Measurements from ENCODE around the gene TMEM184B.
A peak's percentile ranks its signal among the peaks of the same experiment; 100 is the strongest.
"Not testable (repeated sequence)": the region's sequence is repeated elsewhere in the genome, so short reads cannot be mapped to it uniquely, and the experiment has no call there.

Gene TMEM184B

DNA sequence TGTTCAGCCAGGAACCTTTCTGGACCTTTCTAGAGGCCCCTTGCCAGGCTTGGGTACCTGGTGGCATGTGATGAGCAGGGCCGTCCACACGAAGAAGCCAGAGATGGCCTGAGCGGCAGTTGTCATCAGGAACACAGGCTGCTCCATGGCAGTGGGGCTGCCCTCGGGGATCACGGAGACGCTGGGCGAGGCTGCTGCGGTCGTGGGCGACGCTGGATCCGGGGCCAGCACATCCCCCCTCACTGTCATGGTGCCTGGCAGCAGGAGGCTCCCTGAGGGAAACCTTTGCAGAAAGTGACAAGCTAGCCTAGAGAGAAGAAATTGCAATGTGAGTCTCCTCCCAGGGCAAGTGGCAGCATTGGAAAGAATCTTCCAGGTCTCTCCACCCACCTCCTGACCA lies 25.1 kb downstream of the TMEM184B start:
- DNase-seq = no peak

DNA sequence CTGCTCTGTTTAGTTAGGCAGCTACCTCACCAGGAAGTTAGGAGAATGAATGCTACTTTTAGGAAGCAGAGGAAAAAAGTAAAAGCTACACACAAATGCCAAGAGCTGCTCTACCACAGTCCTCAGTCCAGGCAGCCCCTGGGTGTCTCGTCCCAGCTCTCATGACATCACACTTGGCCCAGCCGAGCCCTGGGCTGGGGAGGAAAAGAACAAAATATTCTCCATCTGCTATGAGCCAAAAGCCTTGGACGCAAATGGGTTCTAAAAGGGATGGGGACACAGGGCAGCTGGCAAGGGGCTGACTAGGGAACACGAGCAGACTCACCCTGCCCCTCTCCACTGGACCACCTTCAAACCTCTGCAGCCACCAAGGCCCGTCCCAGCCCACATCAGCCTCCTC lies 26.1 kb downstream of the TMEM184B start:
- no peak for DNase-seq

DNA sequence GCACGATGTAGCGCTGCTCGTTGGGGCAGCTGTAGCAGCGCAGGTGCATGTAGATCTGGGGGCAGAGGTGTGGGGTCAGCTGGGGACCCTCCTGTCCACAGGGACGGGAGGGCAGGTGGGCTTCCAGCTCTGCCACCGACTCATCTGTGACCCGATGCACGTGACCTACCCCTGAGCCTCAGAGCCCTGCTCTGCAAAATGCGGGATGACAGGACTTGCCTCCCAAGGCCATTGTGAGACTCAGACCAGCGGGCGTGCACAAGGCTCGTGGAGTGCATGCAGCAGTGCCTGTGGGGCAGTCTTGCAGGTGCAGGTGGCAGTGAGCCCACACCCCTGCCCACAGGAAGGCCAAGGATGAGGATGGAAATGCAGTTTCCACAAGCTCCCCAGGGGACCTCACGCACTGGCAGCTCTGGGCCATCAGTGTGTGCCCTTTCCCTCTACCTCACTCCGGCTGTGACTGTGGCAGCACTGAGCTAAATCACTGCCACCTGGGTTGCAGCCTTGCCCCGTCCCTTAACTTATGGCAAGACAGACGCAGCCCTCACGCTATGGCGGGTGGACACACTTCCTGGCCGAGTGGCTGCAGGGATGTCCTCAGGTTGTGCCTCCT lies 26.7 kb downstream of the TMEM184B start:
- DNase-seq = no peak

DNA sequence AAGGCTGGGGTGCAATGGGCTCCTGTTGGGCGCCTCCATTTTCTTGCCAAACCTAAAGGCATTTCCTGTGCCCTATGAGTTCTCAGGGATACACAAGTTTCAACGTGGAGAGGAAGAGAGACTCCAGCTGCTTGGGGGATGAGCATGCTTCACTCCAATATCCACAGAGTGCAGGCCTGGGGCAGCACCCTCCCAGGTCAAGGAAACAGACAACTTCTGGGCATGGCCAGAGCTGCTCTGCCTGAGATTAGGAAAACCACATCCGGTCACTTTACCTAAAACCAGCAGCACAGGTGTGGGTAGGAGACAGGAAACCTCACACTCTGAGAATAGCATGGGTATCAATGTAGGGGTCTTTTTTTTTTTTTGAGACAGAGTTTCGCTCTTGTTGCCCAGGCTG lies 28.7 kb downstream of the TMEM184B start:
- no peak for DNase-seq

DNA sequence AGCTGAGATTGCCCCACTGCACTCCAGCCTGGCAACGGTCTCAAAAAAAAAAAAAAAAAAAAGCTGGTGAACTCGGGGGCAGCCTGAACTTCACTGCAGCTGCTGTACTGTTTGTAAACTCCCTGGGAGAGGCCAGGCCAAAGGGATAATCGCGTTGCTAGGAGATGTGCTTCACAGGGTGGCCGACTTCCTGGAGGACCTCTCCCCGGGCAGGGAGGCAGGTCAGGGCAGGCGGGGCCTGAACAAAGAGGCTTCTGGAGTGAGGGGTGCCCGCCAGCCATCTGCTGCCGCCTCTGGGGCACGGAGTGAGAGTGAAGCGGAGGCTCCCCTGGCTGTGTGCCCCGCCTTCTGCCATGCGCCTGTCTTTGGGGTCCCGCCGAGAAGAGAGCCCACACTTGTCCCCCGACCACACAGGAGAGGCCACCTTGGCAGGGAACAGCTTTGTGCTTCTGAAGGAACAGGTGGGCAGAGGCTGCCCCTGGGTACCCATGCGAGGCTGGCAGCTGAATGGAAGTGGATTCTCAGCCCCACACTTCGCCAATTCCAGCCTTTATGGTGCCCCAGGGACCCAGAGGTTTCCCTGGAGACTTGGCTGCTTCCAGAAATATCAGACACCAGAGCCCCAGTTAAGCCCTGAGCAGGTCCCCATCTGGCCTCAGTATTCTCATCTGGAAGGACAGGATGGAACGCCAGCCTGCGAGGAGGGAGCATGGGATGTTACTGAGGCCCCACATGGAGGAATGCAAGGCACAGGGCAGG lies 29.6 kb downstream of the TMEM184B start:
- DNase-seq = no peak

DNA sequence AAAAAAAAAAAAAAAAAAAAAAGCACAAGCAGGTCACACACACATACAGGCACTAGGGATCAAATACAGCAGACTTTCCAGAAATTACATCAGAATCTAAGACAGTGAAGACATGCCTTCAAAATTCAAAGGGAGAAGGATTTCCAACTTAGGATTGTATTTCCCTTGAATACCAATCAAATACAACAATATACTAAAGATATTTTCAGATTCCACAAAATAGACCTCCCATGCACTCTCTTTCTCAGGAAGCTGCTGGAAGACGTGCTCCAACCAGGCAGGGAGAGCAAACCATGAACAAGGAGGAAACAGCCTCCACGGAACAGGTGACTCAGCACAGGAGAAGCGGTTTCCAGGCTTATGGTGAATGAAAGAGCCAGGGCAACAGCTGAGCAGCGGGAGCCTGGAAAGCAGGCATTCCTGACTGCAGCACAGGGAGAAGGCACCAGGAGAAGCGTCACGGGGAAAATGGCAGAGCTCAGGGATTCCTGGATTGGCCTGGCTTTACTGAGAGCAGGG lies 32.0 kb downstream of the TMEM184B start:
- DNase-seq = no peak

DNA sequence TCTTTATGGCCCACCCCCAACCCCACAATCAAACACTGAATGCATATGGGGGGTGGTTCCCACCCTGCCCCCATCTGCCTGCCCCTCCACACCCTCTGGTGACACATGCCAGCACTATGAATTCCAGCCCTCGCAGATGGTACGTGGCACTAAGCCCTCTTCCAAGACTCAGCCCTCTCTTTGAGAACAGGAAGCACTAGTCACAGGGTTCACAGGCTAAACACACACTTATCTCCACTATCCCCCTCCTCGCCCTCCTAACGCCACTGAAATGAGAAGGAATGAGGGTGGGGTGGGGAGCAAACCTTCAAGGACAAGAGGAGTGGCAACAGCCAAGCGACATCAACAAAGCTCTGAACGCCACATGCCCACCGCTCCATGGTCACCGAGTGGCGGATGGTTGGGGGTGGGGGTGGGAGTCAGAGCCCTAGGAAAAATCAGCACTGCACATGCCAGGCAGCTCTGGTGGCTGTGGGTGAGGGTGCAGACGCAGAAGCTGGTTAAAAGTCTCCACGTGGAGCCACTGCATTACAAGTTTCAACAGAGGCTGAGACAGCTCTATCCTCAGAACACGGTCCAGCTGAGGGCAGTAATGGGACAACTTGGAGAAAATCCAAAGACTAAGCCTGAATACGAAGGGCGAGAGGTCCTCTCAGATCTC lies 33.6 kb downstream of the TMEM184B start:
- DNase-seq = no peak

DNA sequence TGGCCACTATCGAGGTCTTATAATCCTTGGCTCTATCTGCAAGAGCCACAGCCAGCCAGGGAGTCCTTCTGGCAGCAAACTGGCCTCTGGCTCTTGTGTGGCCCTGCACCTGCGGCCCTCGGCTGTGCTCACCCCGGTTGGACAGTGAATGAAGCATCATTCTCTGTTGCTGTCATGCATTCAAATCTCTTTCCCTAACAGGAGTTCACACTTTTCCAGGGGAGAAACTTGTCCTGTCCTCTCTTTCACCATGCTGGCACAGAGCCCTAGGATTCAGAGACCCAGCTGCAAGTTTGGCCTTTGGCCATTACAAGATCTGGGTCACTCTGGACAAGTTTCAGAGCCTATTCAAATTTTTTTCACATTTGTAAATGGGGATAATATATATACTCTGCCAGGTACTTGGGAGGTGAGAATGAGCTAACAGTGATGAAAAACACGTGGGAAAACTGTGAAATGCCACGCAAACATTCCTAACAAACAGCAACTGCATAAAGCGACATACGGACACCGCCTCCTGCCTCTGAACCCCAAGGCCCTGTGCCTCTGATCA lies 34.2 kb downstream of the TMEM184B start:
- no peak for DNase-seq

DNA sequence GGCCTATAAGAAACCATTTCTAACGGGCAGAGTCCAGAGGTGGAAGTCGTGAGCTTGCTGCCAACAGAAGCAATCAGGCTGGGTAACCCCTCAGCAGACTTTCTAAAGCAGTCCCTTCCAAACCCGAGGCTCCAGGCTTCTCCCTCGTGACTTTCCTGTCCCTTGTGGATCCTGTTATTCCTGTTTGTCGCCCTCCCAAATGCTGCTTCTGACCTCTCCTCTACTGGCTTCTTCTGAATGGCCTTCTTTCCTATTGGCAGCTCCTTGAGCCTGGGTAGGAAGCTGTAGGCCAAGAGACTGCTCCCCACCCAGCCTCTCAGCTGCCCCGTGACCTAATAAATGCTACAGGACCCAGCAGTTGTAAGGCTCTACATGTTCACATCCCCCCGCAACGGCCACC lies 36.0 kb downstream of the TMEM184B start:
- DNase-seq = no peak

DNA sequence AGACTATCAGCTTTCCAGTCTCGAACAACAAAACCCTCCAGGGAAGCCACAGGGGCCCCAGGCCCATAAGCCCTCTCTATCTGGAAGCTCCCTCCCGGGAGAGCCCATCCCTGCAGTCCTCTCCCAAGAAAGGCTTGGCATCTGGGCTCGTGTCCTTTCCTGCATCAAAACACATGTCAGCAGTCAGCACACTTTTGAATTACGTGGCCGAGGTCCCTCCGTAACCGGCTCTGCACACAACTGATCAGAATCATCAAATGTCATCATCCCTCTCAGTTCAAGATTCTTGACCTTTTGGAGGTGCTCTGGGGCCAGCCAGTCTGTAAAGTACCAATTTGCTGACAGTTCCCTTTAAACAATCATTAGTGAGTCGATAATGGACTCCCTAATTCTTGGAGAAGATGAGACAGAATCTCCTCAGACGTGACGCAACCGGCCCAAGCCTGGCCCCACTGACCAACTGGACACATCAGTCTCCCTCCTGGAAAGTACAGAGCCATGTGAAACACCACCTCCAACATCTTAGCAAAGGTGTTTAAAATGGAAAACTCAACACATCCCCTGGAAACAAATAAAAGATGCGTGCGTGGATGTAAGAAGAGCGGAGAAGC lies 37.5 kb downstream of the TMEM184B start:
- no peak for DNase-seq

DNA sequence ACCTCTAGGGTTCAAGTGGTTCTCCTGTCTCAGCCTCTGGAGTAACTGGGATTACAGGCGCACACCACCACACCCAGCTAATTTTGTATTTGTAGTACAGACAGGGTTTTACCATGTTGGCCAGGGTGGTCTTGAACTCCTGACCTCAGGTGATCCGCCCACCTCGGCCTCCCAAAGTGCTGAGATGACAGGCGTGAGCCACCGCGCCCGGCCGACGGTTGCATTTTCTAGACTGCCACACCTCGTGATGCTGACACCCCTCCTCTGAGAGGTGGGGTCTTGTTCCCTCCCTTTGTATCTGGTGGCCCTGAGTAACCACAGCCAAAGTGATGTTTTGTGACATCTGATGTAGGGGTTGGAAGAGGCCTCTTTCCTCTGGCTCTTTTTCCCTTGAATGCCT lies 39.0 kb downstream of the TMEM184B start:
- DNase-seq = not testable (repeated sequence)

DNA sequence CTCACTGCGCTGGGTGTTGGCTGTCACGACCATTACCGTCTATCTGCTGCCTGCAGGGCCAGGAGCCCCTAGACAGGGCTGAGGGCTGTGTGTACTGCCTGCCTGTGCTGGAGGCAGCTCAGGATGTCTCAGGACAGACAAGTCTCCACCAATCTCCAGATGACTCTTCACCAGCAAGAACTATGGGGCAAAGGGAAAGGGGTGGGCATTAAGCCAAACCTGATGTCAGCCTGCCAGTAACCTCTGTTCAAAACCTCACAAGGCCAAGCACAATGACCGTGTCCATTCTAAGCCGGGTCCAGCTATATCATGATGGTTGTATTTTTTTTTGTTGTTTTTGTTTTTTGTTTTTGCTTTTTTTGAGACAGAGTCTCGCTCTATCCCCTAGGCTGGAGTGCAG lies 39.4 kb downstream of the TMEM184B start:
- no peak for DNase-seq

DNA sequence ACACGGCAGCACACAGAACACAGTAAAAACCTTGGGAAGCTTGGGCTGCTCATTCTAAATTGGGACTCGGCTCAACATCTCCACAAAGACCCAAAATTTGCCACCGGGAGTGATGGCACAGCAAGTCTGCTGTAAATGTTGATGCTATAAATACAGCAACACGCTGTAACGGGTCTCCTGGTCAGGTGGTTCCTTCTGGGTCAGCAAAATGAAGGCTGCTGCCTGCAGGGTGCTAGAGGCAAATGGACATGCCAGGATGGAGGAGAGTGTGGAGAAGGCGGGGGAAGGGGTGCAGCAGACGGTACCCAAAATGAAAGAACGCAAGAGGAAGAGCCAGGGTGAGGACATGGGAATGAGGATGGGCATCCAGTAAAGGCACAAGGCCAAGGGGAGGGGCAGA lies 40.6 kb downstream of the TMEM184B start:
- no peak for DNase-seq

DNA sequence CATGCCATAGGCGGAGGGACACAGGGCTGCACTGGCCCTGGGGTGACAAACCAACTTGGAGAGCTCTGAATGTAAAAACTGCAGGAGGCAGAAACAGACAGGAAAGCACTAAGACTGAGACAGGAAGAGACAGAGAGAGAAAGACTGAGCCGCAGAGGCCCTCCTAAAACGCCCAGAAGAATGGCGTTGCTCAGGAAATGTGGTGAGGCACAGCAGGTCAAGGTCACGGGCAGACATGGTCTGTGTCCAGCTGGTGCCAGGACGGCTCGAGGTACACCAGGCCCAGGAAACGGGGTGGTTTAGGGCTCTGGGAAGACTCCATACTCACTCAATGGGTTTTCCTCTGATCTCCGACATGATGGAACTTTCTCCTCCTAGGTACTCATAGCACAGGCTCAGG lies 41.9 kb downstream of the TMEM184B start:
- DNase-seq = no peak

DNA sequence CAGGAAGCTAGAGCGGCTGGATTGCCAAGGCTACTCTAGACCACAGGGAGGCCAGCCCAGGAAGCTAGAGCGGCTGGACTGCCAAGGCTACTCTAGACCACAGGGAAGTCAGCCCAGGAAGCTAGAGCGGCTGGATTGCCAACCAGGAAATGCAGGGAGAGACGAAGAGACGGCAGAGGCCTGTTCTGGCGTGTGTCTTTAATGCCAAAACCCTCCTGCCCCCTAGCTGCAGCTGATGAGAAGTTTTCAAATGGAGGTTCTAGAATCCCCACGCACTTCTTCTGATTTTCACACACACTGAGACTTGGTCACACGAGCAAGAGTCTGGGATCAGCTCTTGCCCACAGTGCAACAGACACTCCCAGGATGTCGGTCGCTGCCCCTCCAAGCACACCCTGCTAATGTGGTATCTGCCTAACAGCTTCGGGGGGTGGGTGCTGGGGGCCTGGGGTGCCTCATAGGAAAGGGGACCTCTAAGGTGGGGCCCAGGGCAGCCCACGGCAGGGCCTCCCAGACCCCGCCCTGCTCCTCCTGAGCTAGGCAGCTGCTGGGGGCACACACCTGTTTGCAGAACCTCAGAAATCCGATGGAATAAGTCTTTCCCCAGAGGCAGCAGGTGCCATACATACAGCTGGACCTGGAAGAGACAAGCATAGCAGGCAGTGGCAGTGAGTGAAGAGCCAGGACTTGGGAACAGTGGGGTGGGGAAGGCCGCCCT lies 42.5 kb downstream of the TMEM184B start:
- DNase-seq = peak; percentile 75

DNA sequence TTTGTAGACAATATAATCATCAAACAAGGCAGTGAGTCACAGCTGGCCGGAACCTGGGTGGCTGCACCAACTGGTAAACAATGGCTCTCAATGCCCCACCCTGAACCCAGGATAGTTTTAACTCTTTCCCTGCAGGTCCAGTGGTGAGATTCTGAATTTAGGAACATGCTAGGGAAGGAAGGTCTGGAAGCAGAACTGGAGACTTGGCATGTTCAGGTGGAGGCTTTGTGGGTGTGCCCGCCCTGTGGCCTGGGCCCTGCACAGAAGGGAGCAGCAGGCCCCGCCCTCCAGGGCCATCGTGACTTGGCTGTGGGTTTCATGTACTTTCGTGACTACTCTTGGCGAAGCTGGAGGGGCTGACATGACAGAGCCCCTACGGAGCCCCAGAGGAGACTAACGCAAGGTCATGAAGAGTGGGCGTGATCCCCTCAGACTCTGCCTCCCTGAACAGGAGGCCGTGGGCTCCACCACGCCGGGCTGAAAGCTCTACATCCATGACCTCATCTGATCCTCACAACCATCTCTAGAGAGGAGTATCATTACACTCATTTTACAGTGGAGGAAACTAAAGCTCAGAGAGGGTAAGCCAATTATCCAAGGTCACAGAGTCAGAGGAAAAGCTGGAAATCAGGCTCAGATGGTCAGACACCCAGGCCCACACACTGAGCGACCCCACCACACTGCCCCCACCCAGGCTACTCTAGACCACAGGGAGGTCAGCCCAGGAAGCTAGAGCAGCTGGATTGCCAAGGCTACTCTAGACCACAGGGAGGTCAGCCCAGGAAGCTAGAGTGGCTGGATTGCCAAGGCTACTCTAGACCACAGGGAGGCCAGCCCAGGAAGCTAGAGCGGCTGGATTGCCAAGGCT lies 43.7 kb downstream of the TMEM184B start:
- no peak for DNase-seq

DNA sequence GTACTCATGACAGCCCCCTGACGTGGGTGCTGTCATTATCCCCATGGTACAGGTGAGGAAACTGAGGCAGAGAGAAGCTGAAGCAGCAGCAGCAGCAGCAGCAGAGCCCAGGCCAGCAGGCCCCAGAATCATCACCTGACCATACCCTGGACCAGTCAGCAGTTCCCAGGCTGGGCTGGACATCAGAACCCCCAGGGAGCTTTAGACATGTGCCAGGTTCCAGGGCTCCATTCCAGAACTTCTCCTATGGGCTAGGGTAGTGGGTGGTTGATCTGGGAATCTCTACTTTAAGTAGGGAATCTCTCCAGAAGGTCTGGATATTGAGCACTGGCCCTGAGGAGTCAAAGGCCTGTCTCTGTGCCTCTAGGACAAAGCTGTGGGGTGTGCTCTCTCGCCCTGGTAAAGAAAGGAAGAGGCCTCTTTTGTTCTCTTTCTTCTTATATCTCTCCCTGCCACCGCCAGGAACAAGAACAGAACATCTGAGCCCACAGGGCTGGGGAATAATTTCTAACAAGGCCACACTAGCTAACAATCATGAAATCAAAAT lies 44.4 kb downstream of the TMEM184B start:
- no peak for DNase-seq

DNA sequence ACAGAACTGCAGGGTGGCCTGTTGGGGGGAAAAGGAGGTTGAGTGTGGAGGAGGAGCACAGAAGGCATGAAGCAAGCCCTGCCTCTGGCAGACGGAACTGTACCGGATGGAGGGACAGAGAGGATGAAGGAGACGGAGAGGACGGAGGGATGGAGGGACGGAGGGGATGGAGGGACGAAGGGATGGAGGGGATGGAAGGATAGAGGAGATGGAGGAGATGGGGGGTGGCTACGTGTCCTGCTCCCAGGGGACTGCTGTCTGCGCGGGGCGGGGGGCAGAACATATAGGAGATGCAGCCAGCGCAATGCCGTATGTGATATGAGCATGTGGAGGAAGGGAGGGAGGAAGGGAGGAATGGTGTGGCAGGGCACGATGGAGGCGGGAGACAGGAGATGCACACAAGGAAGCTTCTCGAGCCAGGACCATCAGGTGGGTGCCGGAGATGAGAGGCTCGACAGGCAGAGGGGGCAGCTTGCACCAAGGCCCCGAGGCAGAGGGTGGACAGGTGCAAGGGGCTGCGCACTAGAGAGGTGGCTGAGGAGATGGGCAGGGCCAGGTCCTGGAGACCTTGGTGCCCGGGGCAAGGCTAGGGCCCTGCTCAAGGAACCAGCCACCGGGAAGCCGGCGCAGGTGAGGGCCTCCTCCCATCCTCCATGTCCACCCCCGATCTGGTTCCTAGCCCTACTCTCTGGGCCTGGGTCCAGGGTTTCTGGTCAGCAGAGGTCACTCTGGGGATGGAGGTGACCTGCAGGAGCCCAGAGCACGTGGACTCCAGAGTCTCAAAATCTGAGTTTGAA lies 45.8 kb downstream of the TMEM184B start:
- DNase-seq = no peak

DNA sequence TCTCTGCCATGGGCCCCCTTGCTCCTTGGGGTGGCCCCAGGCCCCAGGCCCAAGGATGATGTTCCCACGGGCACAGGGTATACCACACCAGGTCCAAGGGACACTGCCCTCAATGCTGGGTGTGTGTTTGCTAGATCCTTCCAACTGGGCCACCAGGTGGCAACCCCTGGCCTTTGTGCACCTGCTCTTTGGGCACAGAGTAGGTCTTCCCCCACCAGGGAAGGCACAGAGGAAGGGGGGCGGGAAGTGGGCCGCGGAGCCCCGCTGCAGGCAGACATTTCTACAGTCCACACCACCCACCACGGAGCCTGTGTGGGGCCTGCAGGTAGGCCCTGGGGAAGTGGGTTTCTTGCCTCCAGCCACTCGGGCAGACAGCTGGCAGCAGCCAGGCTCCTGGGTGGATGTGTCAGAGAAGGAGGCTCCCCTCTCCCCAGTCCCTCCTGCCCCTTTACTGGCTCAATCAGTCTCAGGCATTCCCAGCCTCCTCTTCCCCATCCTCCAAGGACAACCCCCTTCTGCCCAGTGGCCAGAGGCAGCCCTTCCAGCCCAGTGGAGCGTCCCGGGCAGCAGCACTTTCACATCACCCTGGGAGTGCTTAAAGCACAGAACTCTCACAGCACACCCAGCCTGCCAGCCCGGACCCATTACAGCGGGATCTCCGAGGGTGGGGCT lies 49.4 kb downstream of the TMEM184B start:
- no peak for DNase-seq

DNA sequence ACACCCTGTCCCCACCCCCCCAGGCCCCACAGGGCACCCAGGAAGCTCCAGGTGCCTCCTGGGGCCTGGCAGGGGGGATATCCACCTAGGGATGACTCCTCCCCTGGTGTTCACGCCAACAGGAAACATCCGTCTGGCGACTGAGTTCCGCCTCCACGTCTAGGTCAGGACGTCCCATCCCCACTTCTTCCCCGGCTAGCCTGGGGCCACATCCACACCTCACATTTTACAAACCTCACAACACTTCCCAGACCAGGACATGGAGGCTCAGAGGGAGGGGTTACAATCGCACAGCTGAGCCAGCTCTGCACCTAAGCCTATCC lies 50.1 kb downstream of the TMEM184B start:
- no peak for DNase-seq

Data from MV-4-11 (cell line).